ENCODE measurements around the gene NT5DC4.

DNA sequence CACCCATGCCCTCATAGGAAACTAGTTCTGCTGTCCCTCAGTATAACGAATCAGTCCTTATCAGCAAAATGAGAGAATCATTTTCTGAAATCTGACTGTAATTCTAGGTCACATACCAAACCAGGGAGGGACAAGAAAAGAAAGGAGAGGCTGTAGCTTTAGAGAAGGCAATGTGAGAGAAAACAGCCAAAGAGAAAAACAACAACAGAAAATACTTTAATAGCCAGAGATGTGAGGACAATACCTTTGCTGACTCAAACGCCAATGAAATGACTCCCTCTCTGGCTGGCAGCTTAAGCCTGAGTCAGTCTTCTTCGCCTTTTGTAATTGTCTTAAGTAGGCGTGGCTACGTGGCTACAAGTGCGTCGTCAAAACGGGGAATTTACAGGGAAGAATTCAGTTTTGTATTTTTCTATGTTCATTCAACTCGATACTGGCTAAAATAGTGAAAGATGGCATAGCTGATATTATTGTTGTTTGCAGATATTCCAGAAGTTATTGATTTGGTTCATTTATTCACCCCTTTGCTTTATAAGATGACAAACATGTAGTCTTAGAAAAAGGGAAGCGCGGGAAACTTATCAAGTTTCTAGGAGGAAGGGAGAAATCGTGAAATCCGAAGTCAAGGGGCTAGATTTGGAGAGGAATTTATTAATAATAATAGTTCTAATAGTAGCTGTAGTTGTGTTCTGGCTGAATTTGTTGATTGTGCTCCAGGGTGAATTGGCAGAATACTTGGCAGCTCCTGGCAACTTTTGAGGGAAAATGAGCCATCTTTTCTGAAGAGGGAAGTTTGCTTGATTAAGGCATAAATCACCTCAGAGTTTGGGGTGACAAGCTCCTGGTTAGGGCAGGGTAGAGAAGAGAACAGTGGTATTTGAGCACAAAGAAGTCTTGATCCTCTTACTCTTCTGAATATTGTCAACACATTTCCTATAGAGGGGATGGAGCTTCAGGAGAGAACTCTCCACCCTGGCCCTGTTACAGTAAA lies 63.7 kb downstream of the NT5DC4 start, which contains the start of gene IL1A:
- TF ChIP-seq, protein P1, sequence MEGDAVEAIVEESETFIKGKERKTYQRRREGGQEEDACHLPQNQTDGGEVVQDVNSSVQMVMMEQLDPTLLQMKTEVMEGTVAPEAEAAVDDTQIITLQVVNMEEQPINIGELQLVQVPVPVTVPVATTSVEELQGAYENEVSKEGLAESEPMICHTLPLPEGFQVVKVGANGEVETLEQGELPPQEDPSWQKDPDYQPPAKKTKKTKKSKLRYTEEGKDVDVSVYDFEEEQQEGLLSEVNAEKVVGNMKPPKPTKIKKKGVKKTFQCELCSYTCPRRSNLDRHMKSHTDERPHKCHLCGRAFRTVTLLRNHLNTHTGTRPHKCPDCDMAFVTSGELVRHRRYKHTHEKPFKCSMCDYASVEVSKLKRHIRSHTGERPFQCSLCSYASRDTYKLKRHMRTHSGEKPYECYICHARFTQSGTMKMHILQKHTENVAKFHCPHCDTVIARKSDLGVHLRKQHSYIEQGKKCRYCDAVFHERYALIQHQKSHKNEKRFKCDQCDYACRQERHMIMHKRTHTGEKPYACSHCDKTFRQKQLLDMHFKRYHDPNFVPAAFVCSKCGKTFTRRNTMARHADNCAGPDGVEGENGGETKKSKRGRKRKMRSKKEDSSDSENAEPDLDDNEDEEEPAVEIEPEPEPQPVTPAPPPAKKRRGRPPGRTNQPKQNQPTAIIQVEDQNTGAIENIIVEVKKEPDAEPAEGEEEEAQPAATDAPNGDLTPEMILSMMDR (IDR thresholded peaks at IDR 0.05): no peak
- TF ChIP-seq POLR2A (IDR thresholded peaks at IDR 0.05): no peak

All from testis (tissue), 2 donors.